ENCODE data around the gene HOXC6.

The HOXC6 gene

GRCh38 chr12:53985994-53986685 is 42.1 kb upstream of the HOXC6 start (continued):
- TF ChIP-seq ZBTB11 (tag by site-specific recombination; conservative IDR thresholded peaks at IDR 0.05; ENCODE audit: low read depth) = no peak
- TF ChIP-seq BCL11B (tag by site-specific recombination; IDR thresholded peaks at IDR 0.05; ENCODE audit: low read depth) = no peak
- no peak for TF ChIP-seq ZNF302 (tag by site-specific recombination; IDR thresholded peaks at IDR 0.05; ENCODE audit: low read depth)
- no peak for TF ChIP-seq ZNF792 (tag by site-specific recombination; IDR thresholded peaks at IDR 0.05)
- TF ChIP-seq ZNF48 (tag by site-specific recombination; IDR thresholded peaks at IDR 0.05) = no peak
- no peak for TF ChIP-seq ZNF843 (tag by site-specific recombination; IDR thresholded peaks at IDR 0.05)
- TF ChIP-seq GLIS1 (tag by site-specific recombination; IDR thresholded peaks at IDR 0.05) = peak; percentile 43; the same call in 1 of the 2 replicates
- no peak for TF ChIP-seq ZNF221 (tag by site-specific recombination; IDR thresholded peaks at IDR 0.05; ENCODE audit: borderline replicate concordance)
- TF ChIP-seq PATZ1 (tag by site-specific recombination; IDR thresholded peaks at IDR 0.05) = peak; percentile 72
- TF ChIP-seq WT1 (tag by site-specific recombination; IDR thresholded peaks at IDR 0.05) = no peak
- no peak for TF ChIP-seq ZNF433 (tag by site-specific recombination; IDR thresholded peaks at IDR 0.05; ENCODE audit: low read depth)
- no peak for TF ChIP-seq ZBTB49 (tag by site-specific recombination; IDR thresholded peaks at IDR 0.05; ENCODE audit: low read depth)
- TF ChIP-seq ZFP3 (tag by site-specific recombination; IDR thresholded peaks at IDR 0.05; ENCODE audit: low read depth) = no peak
- TF ChIP-seq MZF1 (tag by site-specific recombination; IDR thresholded peaks at IDR 0.05; ENCODE audit: borderline replicate concordance) = no peak
- TF ChIP-seq ZNF324 (tag by site-specific recombination; IDR thresholded peaks at IDR 0.05) = no peak
- TF ChIP-seq ZBTB21 (tag by site-specific recombination; IDR thresholded peaks at IDR 0.05) = no peak
- TF ChIP-seq ZNF530 (tag by site-specific recombination; IDR thresholded peaks at IDR 0.05; ENCODE audit: low read depth) = no peak
- TF ChIP-seq ZNF544 (tag by site-specific recombination; IDR thresholded peaks at IDR 0.05) = no peak
- TF ChIP-seq ZNF501 (tag by site-specific recombination; IDR thresholded peaks at IDR 0.05) = peak; percentile 32; the same call in 1 of the 2 replicates
- peak; percentile 45 for TF ChIP-seq ZNF335 (tag by site-specific recombination; conservative IDR thresholded peaks at IDR 0.05)
- TF ChIP-seq SCRT2 (tag by site-specific recombination; IDR thresholded peaks at IDR 0.05) = no peak
- no peak for TF ChIP-seq ZBTB10 (tag by site-specific recombination; IDR thresholded peaks at IDR 0.05)
- TF ChIP-seq ZNF175 (tag by site-specific recombination; IDR thresholded peaks at IDR 0.05) = no peak
- TF ChIP-seq AEBP2 (tag by site-specific recombination; IDR thresholded peaks at IDR 0.05; ENCODE audit: borderline replicate concordance) = no peak
- TF ChIP-seq ZNF146 (tag by site-specific recombination; IDR thresholded peaks at IDR 0.05) = no peak
